HG03095 (cell line): Measurements from ENCODE around the gene RFX1.
"Not testable (repeated sequence)": the region's sequence is repeated elsewhere in the genome, so short reads cannot be mapped to it uniquely, and the experiment has no call there.

Experiments used
- ATAC-seq: cut with Tn5 transposase; IDR thresholded peaks from one replicate; pipeline ENCODE4 v1.9.1; 2021; ENCODE audit warnings: moderate library complexity; ENCODE audit not compliant: unreplicated experiment

The RFX1 gene

DNA sequence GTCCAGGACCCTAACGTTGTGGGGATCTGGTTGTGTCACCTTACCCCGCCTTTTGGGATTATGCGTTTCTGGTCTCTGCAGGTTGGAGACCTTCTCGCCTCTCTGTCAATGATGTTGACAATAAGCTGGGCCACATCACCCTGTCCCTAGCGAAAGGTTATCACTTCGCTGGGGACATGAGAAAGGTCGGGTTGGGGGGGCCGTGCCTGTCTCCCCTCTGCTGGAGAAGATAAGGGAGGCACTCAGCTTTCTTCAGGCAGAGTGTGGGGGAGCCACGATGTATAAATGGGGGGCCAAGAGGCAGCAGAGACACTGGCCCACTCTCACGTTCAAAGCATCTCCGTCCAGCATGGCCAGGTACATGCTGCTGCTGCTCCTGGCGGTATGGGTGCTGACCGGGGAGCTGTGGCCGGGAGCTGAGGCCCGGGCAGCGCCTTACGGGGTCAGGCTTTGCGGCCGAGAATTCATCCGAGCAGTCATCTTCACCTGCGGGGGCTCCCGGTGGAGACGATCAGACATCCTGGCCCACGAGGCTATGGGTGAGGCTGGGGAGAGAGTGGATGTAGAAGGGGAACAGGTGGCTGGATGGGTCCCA is 21.8 kb upstream of the RFX1 start, which contains the start of gene RLN3:
Gene RLN3, plus strand, starts transcription at position 293 of the 595 bp plus-strand sequence. Its CDS starts 57 bp downstream, at position 350.
- ATAC-seq: no peak

DNA sequence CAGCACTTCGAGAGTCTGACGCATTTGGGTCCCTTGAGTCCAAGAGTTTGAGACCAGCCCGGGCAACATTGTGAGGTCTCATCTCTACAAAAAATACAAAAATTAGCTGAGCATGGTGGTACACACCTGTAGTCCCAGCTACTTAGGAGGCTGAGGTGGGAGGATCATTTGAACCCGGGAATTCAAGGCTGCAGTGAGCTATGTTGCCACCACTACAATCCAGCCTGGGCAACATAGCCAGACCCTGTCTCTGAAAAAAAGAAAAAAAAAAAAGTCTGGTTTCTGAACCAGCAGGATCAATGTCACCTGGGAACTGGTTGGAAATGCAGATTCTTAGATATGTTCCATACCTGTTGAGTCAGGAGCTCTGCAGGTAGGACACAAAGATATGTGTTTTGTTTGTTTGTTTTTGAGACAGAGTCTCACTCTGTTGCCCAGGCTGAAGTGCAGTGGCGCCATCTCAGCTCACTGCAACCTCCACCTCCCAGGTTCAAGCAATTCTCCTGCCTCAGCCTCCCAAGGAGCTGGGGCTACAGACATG is 20.6 kb upstream of the RFX1 start:
- ATAC-seq: not testable (repeated sequence)

- no peak for ATAC-seq
Measured at GRCh38 chr19:14023404-14024235, 17.5 kb upstream of the RFX1 start.

DNA sequence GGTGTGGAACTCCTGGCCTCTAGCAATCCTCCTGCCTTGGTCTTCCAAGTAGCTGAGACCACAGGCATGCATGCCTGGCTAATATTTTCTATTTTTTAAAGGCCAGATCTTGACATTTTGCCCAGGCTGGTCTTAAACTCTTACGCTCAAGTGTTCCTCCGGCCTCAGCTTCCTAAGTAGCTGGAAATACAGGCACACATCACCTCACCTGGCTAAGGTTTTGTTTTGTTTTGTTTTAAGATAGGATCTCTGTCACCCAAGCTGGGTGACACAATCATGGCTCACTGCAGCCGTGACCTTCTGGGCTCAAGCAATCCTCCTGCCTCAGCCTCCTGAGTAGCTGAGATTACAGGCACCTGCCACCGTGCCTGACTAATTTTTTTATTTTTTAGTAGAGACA is 16.3 kb upstream of the RFX1 start:
- ATAC-seq: no peak

DNA sequence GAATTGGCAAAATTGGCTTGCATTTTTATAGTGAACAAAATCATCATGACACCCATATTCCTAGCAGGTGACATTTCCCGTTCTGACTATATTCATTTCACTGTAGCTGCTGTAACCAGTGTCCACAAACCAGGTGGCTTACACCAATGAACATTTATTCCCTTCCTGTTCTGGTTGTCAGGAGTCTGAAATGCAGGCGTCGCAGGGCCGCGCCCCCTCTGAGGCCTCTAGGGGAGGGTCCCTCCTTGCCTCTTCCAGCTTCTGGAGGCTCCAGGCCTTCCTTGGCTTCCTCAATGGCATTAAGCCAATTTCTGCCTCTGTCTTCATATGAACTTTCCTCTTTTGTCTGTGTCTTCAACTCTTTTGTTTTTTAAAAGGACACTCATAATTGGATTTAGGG is 15.4 kb upstream of the RFX1 start:
- ATAC-seq: no peak

DNA sequence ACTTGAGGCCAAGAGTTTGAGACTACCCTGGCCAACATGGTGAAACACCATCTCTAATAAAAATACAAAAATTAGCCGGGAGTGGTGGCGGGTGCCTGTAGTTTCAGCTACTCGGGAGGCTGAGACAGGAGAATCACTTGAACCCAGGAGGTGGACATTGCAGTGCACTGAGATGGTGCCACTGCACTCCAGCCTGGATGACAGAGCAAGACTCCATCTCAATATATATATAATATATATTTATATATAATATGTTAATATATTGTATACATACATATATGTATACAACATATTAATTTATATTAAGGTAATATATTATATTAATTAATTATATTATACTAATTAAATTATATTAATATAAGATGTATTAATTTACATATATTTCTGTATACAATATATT is 13.6 kb upstream of the RFX1 start:
- ATAC-seq: not testable (repeated sequence)

GRCh38 chr19:14019100-14019499 is 13.0 kb upstream of the RFX1 start:
- ATAC-seq: no peak

DNA sequence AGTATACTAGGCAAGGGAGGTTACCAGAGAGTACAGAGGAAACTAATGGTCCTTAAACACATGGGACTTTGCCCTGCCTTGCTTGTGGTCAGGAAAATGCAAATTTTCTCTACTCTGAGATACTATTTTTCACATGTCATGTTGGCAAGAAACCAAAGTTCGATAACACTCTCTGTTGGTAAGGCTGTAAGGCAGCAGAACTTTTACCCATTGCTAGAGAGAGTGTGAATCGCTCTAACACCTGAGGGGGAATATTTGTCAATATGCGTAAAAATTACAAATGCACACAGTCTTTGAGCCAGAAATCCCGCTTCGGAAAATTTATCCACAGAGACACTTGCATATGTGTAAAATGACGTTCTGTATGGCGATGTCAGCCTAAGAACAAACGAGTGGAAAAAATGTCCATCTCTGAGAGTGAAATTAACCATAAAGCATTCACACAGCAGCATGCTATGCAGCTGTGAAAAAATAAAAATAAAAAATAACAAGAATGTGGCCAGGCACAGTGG is 9.5 kb upstream of the RFX1 start:
- no peak for ATAC-seq

DNA sequence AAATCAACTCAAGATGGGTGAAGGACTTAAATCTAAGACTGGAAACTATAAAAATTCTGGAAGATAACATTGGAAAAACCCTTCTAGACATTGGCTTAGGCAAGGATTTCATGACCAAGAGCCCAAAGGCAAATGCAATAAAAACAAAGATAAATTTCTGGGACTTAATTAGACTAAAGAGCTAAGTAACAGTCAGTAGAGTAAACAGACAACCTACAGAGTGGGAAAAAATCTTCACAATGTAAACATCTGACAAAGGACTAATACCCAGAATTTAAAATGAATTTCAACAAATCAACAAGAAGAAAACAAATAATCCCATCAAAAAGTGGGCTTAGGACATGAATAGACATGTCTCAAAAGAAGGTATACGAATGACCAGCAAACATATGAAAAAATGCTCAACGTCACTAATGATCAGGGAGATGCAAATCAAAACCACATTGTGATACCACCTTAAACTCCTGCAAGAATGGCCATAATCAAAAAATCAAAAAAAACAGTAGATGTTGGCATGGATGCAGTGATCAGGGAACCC is 6.3 kb upstream of the RFX1 start:
- no peak for ATAC-seq

DNA sequence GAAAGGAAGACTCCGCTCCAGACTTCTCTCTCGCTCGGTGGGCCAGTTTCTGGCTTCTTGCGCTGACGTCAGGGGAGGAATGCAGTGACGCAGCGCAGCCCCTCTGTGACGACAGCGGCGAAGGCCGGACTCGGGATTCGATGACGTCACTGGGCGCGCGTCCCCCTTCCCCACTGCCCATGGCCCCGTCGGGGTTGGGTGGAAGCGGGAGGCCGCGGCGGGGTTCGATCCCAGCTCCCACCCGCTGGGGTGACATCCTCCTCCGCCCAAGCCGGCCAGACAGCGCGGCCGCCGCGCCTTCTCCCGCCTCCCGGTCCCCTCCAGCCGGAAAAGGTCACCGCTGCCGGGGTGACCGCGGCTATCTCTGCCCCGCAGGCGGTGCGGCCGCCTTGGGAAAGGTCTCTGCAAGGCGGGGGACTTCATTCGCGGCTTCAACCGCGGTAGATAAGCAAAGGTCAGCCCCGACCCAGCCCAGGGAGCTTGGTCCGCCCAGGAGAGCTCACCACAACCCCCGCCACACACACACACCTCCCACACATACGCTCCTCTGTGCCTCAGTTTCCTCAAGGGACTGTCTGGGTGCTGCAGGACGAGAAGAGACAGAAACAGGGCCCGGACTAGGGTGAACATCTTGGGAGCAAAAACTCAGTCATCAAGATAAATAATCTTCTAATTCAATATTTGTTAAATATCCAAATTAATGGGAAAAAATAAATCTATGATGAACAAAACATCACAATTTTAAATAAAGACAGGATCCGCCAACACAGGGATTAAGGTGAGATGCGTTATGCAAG is 844 bp upstream of the RFX1 start:
- peak; percentile 20 for ATAC-seq

GRCh38 chr19:14005349-14006084 is 603 bp downstream of the RFX1 start:
- ATAC-seq: no peak

GRCh38 chr19:14004619-14005348 is 1.3 kb downstream of the RFX1 start:
- no peak for ATAC-seq

GRCh38 chr19:14003251-14004055 is 2.7 kb downstream of the RFX1 start:
- no peak for ATAC-seq

DNA sequence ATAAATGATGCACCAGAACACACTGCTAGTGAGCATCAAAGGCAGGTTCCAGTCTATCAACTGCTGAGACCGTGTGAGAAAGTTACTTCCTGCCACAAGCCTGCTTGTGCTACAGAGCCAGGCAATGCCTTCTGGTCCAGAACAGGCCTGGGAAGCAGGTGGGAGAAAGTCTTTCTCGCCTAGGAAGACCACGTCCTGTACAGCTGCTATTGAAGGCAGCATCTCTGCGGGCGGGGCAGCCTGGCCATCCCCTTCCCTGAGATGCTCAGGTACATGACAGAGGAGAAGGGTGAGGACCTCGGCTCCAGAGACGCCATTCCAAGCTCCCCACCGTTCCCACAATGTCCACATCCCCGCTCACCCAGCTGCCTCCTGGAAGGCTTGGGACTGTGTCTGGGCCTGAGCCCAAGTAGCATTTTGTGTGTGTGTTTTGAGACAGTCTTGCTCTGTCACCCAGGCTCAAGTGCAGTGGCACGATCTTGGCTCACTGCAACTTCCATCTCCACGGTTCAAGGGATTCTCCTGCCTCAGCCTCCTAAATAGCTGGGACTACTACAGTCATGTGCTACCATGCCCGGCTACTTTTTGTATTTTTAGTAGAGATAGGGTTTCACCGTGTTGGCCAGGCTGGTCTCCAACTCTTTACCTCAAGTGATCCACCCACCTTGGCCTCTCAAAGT is 3.4 kb downstream of the RFX1 start:
- ATAC-seq: no peak

DNA sequence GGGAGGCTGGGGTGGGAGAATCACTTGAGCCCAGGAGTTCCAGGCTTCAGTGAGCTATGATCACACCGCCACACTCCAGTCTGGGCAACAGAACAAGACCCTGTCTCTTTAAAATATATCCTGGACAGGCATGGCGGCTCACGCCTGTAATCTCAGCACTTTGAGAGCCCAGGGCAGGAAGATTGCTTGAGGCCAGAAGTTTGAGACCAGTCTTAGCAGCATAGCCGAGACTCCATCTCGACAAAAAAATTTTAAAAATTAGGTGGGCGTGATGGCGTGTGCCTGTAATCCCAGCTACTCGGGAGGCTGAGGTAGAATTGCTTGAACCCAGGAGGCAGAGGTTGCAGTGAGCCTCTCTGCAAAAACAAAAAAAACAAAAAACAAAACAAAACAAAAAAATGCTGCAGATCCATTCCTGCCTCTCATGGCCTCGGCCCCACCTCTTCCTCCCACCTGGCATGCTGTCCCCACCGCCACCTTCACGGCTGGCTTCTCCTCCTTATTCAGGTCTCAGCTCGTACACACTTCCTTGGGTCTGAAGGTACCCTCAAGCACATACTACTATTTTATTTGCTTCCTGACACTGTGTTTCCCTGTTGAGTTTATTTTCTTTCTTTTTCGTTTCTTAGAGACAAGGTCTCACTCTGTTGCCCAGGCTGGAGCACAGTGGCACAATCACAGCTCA is 5.3 kb downstream of the RFX1 start:
- ATAC-seq: no peak

DNA sequence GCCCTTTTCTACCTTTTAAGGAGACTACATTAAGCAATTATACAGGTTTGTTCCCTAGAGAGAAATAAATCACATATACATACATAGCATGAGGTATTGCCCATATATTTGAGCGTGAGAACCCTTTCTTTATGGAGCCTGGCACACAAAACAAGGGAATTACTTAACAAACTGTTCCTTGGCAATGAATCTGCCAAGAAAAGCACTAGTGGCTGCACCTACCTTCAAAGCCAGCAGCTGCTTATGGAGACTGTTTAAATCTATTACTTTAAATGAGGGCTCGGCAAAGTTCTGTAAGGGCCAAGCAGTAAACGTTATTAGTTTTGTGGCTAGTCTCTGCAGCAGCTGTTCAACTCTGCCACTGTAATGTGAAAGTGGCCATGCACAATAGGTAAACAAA is 7.0 kb downstream of the RFX1 start:
- no peak for ATAC-seq

GRCh38 chr19:13998426-13998825 is 7.7 kb downstream of the RFX1 start:
- no peak for ATAC-seq

- ATAC-seq: no peak
Measured at GRCh38 chr19:13997631-13997962, 8.5 kb downstream of the RFX1 start.
